LNCAP (cell line): ENCODE measurements around the gene TSPYL4.

Source experiments
- CTCF ChIP-seq: fragments of 450-650 bp; IDR thresholded peaks from 2 replicates; pipeline ENCODE4 v1.5.1; 2017; ENCODE audit warnings: mild to moderate bottlenecking

The TSPYL4 gene

GRCh38 chr6:116239856-116240255, 14.0 kb downstream of the TSPYL4 start:
- no peak for TF ChIP-seq CTCF

GRCh38 chr6:116239256-116239655, 14.6 kb downstream of the TSPYL4 start:
- TF ChIP-seq CTCF, result no peak

GRCh38 chr6:116238083-116238482, 15.8 kb downstream of the TSPYL4 start:
- no peak for TF ChIP-seq CTCF

- TF ChIP-seq CTCF, result no peak
These were observed 19.2 kb downstream of the TSPYL4 start for GRCh38 chr6:116234689-116235088.

DNA sequence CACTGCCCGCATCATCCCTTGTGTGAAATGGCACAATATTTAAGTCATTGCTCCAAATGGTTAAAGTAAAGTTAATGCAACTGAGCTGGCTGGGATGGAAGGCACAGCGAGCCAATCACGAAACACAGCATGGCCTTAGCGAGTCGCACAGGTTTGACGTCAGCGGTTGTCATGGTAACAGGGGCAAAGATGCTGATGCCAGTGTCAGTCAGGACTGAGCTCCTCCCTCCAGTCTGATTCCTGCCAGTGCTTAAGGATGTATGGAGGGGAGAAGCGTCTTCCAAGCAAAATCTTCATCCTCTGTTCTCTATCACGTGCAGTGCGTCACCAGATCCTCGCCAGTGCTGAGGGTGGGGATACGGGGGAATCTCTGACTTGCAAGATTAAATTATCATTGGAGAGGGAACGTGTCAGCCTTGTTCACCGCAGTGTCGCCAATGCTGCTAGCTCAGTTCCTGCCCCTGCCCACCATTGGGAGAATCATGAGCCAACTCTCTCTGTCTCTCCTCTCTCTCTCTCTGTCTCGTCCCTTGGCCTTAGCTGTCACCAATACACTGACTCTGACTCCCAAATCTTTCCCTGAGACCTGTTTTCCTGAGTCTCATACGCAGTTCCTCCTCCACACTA, 24.5 kb downstream of the TSPYL4 start:
- no peak for TF ChIP-seq CTCF

DNA sequence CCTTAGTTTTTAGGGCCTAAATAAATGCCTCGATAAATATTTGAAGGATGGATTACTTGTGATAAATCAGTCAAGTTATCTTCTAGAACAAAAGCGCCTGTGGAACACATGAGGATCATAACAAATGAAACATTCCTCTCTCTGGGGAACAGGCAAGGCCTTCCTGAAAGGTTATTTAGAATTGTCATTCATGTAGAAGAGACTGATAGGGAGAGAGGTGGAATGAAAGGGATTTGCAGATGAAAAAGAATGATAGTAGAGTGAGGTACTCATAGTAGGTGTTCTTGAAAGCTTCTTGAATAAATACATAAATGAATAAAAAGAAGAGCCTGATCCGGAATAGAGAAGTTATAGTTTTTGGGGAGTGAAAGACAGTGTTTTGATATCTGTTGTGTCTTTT, 30.5 kb downstream of the TSPYL4 start:
- TF ChIP-seq CTCF, result no peak

GRCh38 chr6:116221911-116222310, 32.0 kb downstream of the TSPYL4 start:
- TF ChIP-seq CTCF, result no peak

DNA sequence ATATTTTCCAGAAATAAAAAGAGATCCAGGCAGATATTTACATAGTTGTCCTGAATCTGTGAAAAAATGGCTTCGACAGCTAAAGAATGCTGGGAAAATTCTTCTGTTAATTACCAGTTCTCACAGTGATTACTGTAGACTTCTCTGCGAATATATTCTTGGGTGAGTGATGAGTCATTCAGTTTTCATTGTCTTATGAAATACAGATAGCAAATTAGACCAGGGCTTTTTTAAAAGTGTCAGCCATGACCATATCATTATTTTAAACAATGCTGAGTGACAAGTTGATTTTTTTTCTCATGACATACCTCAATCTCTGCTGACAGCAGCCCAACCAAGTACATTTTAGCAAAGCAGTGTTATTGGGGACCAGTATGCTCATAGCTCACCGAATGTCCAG, 32.8 kb downstream of the TSPYL4 start:
- no peak for TF ChIP-seq CTCF
